ENCODE data around the gene OPHN1. TPM values are rescaled to one million over a fixed set of nuclear protein-coding genes. Genes with fewer than 3 reads are reported as not detected.

Gene OPHN1
- total and polyA plus RNA-seq, 2 experiments from 2014 or later, result 2.2 to 3.8 TPM

- H3K36me3 ChIP-seq (ENCODE audit: insufficient read depth), result no peaks in the 10 kb centered on the region
- H3K9me2 ChIP-seq (ENCODE audit: insufficient read depth), result no peaks in the 10 kb centered on the region
- no peak overlapping the region for H3K4me3 Mint-ChIP-seq
- TF ChIP-seq POLR2AphosphoS5 (IDR thresholded peaks at IDR 0.05; ENCODE audit: low read depth), result no peak
- TF ChIP-seq, protein P1, sequence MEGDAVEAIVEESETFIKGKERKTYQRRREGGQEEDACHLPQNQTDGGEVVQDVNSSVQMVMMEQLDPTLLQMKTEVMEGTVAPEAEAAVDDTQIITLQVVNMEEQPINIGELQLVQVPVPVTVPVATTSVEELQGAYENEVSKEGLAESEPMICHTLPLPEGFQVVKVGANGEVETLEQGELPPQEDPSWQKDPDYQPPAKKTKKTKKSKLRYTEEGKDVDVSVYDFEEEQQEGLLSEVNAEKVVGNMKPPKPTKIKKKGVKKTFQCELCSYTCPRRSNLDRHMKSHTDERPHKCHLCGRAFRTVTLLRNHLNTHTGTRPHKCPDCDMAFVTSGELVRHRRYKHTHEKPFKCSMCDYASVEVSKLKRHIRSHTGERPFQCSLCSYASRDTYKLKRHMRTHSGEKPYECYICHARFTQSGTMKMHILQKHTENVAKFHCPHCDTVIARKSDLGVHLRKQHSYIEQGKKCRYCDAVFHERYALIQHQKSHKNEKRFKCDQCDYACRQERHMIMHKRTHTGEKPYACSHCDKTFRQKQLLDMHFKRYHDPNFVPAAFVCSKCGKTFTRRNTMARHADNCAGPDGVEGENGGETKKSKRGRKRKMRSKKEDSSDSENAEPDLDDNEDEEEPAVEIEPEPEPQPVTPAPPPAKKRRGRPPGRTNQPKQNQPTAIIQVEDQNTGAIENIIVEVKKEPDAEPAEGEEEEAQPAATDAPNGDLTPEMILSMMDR (conservative IDR thresholded peaks at IDR 0.05; ENCODE audit: low read depth in 2 of 2), result peak; percentile 55 to 64
- no peak overlapping the region for H3K27ac ChIP-seq (ENCODE audit: low read depth)
- ATAC-seq, result no peak
- H3K36me3 Mint-ChIP-seq (ENCODE audit: low read depth), result no peaks in the 10 kb centered on the region; the same call in 2 of the 3 replicates
- no peak overlapping the region for H3K4me3 ChIP-seq
- no peaks in the 10 kb centered on the region for H3F3A ChIP-seq (replicated peaks; ENCODE audit: low read depth)
- no peaks in the 10 kb centered on the region for H3K4me1 Mint-ChIP-seq
- H3K4me1 ChIP-seq (ENCODE audit: insufficient read depth), result no peaks in the 10 kb centered on the region
- no peak overlapping the region for H2AFZ ChIP-seq
- no peaks in the 10 kb centered on the region for H4K20me1 ChIP-seq (replicated peaks; ENCODE audit: insufficient read depth)
- peak; percentile 65 for DNase-seq (ENCODE audit: low spot score)
- no peaks in the 10 kb centered on the region for H3K79me2 ChIP-seq (replicated peaks; ENCODE audit: insufficient read depth)
- no peaks in the 10 kb centered on the region for H3K9me3 Mint-ChIP-seq
- H3K27me3 Mint-ChIP-seq (ENCODE audit: insufficient read depth, low read depth, poor library complexity), result no peaks in the 10 kb centered on the region
- no peak overlapping the region for H3K27ac Mint-ChIP-seq
- H3K4me2 ChIP-seq, result no peak overlapping the region
- no peaks in the 10 kb centered on the region for H3K27me3 ChIP-seq (ENCODE audit: insufficient read depth)
Observed at GRCh38 chrX:68183612-68184214, 249.6 kb downstream of the OPHN1 start.

- H4K20me1 ChIP-seq (replicated peaks; ENCODE audit: insufficient read depth), result no peaks in the 10 kb centered on the region
- no peaks in the 10 kb centered on the region for H3K79me2 ChIP-seq (replicated peaks; ENCODE audit: insufficient read depth)
- H3K4me2 ChIP-seq, result no peak overlapping the region
- H3F3A ChIP-seq (replicated peaks; ENCODE audit: low read depth), result no peaks in the 10 kb centered on the region
- no peaks in the 10 kb centered on the region for H3K36me3 Mint-ChIP-seq (ENCODE audit: low read depth)
- H3K4me1 ChIP-seq (ENCODE audit: insufficient read depth), result no peaks in the 10 kb centered on the region
- H3K9me2 ChIP-seq (ENCODE audit: insufficient read depth), result no peaks in the 10 kb centered on the region
- no peak overlapping the region for H2AFZ ChIP-seq
- no peak overlapping the region for H3K27ac ChIP-seq (ENCODE audit: low read depth)
- H3K4me1 Mint-ChIP-seq, result no peaks in the 10 kb centered on the region
- no peaks in the 10 kb centered on the region for H3K36me3 ChIP-seq (ENCODE audit: insufficient read depth)
- no peak for ATAC-seq
- no peak overlapping the region for H3K4me3 ChIP-seq
- no peaks in the 10 kb centered on the region for H3K27me3 ChIP-seq (ENCODE audit: insufficient read depth)
- no peak for DNase-seq (ENCODE audit: low spot score)
- H3K9me3 Mint-ChIP-seq, result no peaks in the 10 kb centered on the region; the same call in 2 of the 3 replicates
- H3K4me3 Mint-ChIP-seq, result no peak overlapping the region
- H3K27me3 Mint-ChIP-seq (ENCODE audit: insufficient read depth, low read depth, poor library complexity), result no peaks in the 10 kb centered on the region
- no peak overlapping the region for H3K27ac Mint-ChIP-seq
- TF ChIP-seq EZH2 (IDR thresholded peaks at IDR 0.05; ENCODE audit: low read depth, unreplicated experiment), result no peak
- no peak for TF ChIP-seq REST (IDR thresholded peaks at IDR 0.05; ENCODE audit: unreplicated experiment)
- TF ChIP-seq NANOG (IDR thresholded peaks at IDR 0.05; ENCODE audit: borderline replicate concordance), result no peak
- TF ChIP-seq, protein P2, sequence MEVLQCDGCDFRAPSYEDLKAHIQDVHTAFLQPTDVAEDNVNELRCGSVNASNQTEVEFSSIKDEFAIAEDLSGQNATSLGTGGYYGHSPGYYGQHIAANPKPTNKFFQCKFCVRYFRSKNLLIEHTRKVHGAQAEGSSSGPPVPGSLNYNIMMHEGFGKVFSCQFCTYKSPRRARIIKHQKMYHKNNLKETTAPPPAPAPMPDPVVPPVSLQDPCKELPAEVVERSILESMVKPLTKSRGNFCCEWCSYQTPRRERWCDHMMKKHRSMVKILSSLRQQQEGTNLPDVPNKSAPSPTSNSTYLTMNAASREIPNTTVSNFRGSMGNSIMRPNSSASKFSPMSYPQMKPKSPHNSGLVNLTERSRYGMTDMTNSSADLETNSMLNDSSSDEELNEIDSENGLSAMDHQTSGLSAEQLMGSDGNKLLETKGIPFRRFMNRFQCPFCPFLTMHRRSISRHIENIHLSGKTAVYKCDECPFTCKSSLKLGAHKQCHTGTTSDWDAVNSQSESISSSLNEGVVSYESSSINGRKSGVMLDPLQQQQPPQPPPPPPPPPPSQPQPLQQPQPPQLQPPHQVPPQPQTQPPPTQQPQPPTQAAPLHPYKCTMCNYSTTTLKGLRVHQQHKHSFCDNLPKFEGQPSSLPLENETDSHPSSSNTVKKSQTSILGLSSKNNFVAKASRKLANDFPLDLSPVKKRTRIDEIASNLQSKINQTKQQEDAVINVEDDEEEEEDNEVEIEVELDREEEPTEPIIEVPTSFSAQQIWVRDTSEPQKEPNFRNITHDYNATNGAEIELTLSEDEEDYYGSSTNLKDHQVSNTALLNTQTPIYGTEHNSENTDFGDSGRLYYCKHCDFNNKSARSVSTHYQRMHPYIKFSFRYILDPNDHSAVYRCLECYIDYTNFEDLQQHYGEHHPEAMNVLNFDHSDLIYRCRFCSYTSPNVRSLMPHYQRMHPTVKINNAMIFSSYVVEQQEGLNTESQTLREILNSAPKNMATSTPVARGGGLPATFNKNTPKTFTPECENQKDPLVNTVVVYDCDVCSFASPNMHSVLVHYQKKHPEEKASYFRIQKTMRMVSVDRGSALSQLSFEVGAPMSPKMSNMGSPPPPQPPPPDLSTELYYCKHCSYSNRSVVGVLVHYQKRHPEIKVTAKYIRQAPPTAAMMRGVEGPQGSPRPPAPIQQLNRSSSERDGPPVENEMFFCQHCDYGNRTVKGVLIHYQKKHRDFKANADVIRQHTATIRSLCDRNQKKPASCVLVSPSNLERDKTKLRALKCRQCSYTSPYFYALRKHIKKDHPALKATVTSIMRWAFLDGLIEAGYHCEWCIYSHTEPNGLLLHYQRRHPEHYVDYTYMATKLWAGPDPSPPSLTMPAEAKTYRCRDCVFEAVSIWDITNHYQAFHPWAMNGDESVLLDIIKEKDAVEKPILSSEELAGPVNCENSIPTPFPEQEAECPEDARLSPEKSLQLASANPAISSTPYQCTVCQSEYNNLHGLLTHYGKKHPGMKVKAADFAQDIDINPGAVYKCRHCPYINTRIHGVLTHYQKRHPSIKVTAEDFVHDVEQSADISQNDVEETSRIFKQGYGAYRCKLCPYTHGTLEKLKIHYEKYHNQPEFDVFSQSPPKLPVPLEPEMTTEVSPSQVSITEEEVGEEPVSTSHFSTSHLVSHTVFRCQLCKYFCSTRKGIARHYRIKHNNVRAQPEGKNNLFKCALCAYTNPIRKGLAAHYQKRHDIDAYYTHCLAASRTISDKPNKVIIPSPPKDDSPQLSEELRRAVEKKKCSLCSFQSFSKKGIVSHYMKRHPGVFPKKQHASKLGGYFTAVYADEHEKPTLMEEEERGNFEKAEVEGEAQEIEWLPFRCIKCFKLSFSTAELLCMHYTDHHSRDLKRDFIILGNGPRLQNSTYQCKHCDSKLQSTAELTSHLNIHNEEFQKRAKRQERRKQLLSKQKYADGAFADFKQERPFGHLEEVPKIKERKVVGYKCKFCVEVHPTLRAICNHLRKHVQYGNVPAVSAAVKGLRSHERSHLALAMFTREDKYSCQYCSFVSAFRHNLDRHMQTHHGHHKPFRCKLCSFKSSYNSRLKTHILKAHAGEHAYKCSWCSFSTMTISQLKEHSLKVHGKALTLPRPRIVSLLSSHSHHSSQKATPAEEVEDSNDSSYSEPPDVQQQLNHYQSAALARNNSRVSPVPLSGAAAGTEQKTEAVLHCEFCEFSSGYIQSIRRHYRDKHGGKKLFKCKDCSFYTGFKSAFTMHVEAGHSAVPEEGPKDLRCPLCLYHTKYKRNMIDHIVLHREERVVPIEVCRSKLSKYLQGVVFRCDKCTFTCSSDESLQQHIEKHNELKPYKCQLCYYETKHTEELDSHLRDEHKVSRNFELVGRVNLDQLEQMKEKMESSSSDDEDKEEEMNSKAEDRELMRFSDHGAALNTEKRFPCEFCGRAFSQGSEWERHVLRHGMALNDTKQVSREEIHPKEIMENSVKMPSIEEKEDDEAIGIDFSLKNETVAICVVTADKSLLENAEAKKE (CRISPR knock-in tag; IDR thresholded peaks at IDR 0.05), result no peak
- TF ChIP-seq, protein P1 (conservative IDR thresholded peaks at IDR 0.05; ENCODE audit: low read depth in 2 of 2), result no peak
- TF ChIP-seq EZH2phosphoT487 (IDR thresholded peaks at IDR 0.05; ENCODE audit: unreplicated experiment), result no peak
Observed at GRCh38 chrX:68180579-68180978, 252.7 kb downstream of the OPHN1 start.
